LNCAP (cell line): ENCODE results near the gene C2orf78.

ENCODE experiments used
- TF ChIP-seq, protein P1 (sequence below): fragments of 450-650 bp; IDR thresholded peaks from 2 replicates; pipeline ENCODE4 v1.5.1; 2017; ENCODE audit warnings: mild to moderate bottlenecking

The C2orf78 gene

DNA sequence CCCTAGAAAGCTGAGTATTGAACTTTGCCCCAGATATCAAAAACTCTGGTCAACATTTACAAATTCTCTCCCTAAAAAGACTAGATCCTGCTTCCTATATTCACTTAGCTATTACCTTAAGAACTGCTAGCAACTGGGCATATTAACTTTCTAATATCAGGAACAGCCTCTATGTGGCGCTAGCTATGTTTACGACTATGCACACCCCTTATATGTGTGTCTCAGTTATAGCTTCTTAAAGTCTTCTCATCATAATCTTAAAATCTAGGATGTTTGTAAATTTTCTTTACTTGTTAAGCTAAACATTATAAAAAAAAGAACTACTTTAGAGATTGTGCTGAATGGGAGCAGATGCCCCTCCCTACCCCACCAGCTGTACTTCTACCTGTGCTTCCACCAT, 43.0 kb downstream of the C2orf78 start:
- TF ChIP-seq, protein P1, sequence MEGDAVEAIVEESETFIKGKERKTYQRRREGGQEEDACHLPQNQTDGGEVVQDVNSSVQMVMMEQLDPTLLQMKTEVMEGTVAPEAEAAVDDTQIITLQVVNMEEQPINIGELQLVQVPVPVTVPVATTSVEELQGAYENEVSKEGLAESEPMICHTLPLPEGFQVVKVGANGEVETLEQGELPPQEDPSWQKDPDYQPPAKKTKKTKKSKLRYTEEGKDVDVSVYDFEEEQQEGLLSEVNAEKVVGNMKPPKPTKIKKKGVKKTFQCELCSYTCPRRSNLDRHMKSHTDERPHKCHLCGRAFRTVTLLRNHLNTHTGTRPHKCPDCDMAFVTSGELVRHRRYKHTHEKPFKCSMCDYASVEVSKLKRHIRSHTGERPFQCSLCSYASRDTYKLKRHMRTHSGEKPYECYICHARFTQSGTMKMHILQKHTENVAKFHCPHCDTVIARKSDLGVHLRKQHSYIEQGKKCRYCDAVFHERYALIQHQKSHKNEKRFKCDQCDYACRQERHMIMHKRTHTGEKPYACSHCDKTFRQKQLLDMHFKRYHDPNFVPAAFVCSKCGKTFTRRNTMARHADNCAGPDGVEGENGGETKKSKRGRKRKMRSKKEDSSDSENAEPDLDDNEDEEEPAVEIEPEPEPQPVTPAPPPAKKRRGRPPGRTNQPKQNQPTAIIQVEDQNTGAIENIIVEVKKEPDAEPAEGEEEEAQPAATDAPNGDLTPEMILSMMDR = peak; percentile 23; the same call in 1 of the 2 replicates

DNA sequence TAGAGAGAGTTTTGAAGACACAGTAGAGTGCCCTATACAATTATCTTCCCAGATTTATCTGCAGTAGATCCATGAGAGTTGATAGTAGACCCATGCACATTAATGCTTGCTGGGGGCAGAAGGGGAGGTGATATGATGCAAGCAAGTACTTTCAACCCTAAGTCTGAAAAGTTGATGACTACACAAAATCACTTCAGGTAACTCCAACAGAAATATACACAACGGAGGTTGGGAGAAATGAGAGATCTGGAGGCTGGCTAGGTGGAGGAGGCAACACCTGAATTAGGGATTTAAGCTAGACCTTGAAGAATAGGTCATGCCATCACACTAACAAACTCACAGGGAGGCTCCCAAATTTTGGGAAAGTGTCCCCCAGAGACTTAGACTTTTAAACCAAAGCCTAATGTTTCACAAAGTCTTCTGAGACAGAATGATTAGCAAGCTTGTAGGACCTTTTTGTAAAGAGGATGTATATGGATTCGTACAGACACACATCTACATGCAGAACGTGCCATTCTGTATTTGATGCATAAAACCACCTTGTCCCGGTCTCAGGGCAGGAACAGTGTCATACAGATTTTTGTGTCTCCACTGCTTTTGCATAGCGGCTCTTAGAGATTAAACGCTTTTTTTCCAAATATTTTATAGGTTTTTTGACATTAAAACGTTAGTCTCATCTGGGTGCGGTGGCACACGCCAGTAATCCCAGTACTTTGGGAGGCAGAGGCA, 43.8 kb downstream of the C2orf78 start:
- TF ChIP-seq, protein P1 = no peak

- TF ChIP-seq, protein P1 = no peak
These were observed 44.4 kb downstream of the C2orf78 start for GRCh38 chr2:73828389-73828817.

- TF ChIP-seq, protein P1 = no peak
These were observed 45.0 kb downstream of the C2orf78 start, which contains the start of gene STAMBP for GRCh38 chr2:73828818-73829570. STAMBP (plus strand) TSS chr2:73828961; CDS start chr2:73830857, 1,896 bp downstream.

DNA sequence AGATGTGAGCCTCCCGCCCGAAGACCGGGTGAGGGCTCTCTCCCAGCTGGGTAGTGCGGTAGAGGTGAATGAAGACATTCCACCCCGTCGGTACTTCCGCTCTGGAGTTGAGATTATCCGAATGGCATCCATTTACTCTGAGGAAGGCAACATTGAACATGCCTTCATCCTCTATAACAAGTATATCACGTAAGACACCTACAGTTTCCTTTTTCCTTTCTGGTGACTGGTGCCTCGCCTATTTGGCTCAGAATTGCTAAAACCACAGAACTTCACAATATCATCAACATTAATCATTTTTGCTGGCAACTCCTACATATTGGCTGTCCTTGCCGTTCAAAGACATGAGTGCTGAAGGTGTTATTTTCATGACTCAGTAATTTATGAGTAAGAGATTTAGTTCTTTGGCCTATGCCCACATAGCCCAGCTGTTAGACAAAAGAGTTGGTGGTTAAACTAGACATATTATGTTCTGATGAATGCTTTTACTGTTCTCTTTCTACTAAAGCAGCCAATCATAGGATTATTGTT, 47.0 kb downstream of the C2orf78 start:
- TF ChIP-seq, protein P1 = no peak

DNA sequence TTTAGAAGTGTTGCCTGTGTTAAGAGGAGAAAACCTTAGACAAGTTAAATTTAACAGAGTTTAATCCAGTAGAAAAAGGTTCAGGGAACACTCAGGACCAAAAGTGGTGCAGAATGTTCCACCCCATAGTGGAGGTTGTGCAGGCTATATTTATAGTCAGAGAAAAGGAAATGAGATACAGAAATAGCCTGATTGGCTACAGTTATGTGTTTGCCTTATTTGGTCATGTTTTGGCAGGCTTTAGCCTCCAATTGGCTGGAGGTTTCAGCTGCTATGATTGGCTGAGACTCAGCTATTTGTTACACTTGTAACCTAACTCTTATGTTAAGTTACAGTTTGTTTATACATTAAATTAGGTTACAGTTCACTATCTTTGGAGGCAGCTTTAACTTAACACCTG, 48.9 kb downstream of the C2orf78 start:
- TF ChIP-seq, protein P1 = no peak

DNA sequence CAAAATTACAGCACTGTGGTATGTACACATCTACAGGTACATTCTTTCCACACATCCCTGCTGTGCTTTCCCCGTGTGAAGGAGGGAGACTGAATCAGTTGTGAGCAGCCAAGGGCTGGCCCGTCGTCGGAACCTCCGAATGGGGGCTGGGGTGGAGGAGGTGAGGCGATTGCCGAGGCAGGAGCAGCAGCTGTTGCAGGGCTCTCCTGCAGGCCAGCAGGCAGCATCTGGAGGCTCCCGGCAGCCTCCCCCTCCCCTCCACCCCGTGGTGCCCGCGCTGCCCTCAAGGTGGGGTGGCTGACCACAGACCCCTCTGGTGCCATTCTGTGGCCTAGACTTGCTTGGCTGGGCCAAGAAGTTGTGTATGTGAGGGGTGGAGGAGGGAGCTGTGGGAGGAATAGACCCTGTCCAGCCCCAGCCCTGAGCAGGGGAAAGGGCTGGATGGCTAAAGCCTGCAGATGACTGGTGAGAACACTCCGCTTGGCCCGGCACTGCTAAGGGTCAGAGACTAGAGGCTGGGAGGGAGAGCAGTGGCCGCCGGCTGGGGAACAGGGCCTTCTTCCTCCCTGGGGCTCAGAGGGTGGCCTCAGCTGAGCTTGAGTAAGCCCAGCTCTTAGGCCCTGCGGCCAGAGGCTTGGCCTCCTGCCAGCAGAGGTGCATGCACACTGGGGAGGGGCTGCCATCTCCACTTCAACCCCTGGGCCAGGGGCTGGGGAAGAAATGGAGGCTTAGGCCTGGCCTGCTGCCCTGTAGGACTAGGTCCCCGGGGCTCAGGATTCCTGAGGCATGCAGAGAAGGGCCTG, 52.4 kb downstream of the C2orf78 start:
- TF ChIP-seq, protein P1 = no peak
